Mesendoderm (in vitro differentiated cells): ENCODE data around the gene DRAP1.
A peak's percentile ranks its signal among the peaks of the same experiment; 100 is the strongest.

Experiments used
- DNase-seq: peaks from one replicate; pipeline ENCODE4 v3.0.0; 2013
- H2AK5ac ChIP-seq: 2 replicates; pipeline ENCODE4 v1.6.1; 2013; ENCODE audit warnings: low read length, inconsistent platforms
- H2BK120ac ChIP-seq: 2 replicates; pipeline ENCODE4 v1.6.1; 2013; ENCODE audit warnings: low read depth, mild to moderate bottlenecking, low read length, moderate library complexity, mixed read lengths
- H2BK15ac ChIP-seq: replicated peaks from 2 replicates; pipeline ENCODE4 v1.6.1; 2013; ENCODE audit warnings: low read depth, mild to moderate bottlenecking, moderate library complexity
- H2BK5ac ChIP-seq: 2 replicates; pipeline ENCODE4 v1.6.1; 2013; ENCODE audit warnings: low read length, inconsistent platforms
- H3K18ac ChIP-seq: 2 replicates; pipeline ENCODE4 v1.6.1; 2013; ENCODE audit warnings: mild to moderate bottlenecking, low read length, mixed read lengths
- H3K23ac ChIP-seq: one replicate; pipeline ENCODE4 v1.6.1; 2013; ENCODE audit warnings: low read length
- H3K27ac ChIP-seq: 2 replicates; pipeline ENCODE4 v1.5.1; 2013; ENCODE audit warnings: low read depth, mild to moderate bottlenecking, inconsistent platforms, low read length, moderate library complexity
- H3K27me3 ChIP-seq: 2 replicates; pipeline ENCODE4 v1.6.1; 2013; ENCODE audit warnings: low read length, control low read depth, mild to moderate bottlenecking, inconsistent platforms; ENCODE audit not compliant: insufficient read depth, poor library complexity
- H3K36me3 ChIP-seq: 2 replicates; pipeline ENCODE4 v1.6.1; 2013; ENCODE audit warnings: low read length, inconsistent platforms; ENCODE audit not compliant: control insufficient read depth, insufficient read depth
- H3K4ac ChIP-seq: one replicate; pipeline ENCODE4 v1.6.1; 2013; ENCODE audit warnings: low read depth, mild to moderate bottlenecking, low read length, moderate library complexity
- H3K4me1 ChIP-seq: 2 replicates; pipeline ENCODE4 v1.6.1; 2013; ENCODE audit warnings: low read depth, low read length, inconsistent platforms; ENCODE audit not compliant: control insufficient read depth
- H3K4me2 ChIP-seq: 2 replicates; pipeline ENCODE4 v1.6.1; 2013; ENCODE audit warnings: low read length
- H3K4me3 ChIP-seq: 2 replicates; pipeline ENCODE4 v1.5.1; 2013; ENCODE audit warnings: mild to moderate bottlenecking, low read length
- H3K56ac ChIP-seq: one replicate; pipeline ENCODE4 v1.6.1; 2013; ENCODE audit warnings: low read length
- H3K79me1 ChIP-seq: 2 replicates; pipeline ENCODE4 v1.6.1; 2013; ENCODE audit warnings: low read length, inconsistent platforms
- H3K79me2 ChIP-seq: 2 replicates; pipeline ENCODE4 v1.6.1; 2013; ENCODE audit warnings: mild to moderate bottlenecking, low read length; ENCODE audit not compliant: control insufficient read depth, insufficient read depth
- H3K9ac ChIP-seq: 2 replicates; pipeline ENCODE4 v1.6.1; 2013; ENCODE audit warnings: low read length, inconsistent platforms
- H4K5ac ChIP-seq: one replicate; pipeline ENCODE4 v1.6.1; 2013; ENCODE audit warnings: low read length
- H4K8ac ChIP-seq: one replicate; pipeline ENCODE4 v1.6.1; 2013; ENCODE audit warnings: low read depth, mild to moderate bottlenecking, control low read depth, low read length, moderate library complexity
- WGBS: extraction: QIAGEN DNeasy Blood & Tissue Kit; methylation state at CpG from one replicate; pipeline ENCODE4 v1.1.7; 2013; ENCODE audit warnings: low lambda C conversion rate, missing lambda C conversion rate; ENCODE audit not compliant: insufficient coverage; ENCODE audit errors: extremely low coverage; 5-methylcytosine and 5-hydroxymethylcytosine counted together

DRAP1 gene

GRCh38 chr11:65958774-65959420 lies 39.7 kb downstream of the DRAP1 start:
- Histone ChIP-seq H3K9ac (no peak overlapping the region), H3K4me2 (no peak overlapping the region), H3K23ac (no peak overlapping the region), H2AK5ac (no peak overlapping the region), H3K36me3 (no peaks in the 10 kb centered on the region), H4K8ac (no peak overlapping the region), H4K5ac (no peak overlapping the region), H3K18ac (no peak overlapping the region), H3K27me3 (no peaks in the 10 kb centered on the region), H3K56ac (peak overlapping the region; percentile 10), H2BK15ac (no peak overlapping the region), H3K79me2 (peaks cover 15% of the 10 kb centered on the region), H2BK5ac (no peak overlapping the region), H2BK120ac (no peak overlapping the region), H3K4me3 (no peak overlapping the region), H3K27ac (no peak overlapping the region), H3K79me1 (peaks cover 14% of the 10 kb centered on the region), H3K4me1 (peaks cover 6% of the 10 kb centered on the region), H3K4ac (no peak overlapping the region)
- WGBS: no CpG with 5 or more reads among the region's 17 CpGs
- DNase-seq: no peak

GRCh38 chr11:65960824-65961266 lies 41.6 kb downstream of the DRAP1 start:
- peaks cover 19% of the 10 kb centered on the region for H3K79me2 ChIP-seq
- H2AK5ac ChIP-seq: no peak overlapping the region
- H3K56ac ChIP-seq: peak overlapping the region; percentile 99
- no peak overlapping the region for H4K5ac ChIP-seq
- H3K27me3 ChIP-seq: no peaks in the 10 kb centered on the region
- H3K4me1 ChIP-seq: peaks cover 6% of the 10 kb centered on the region
- H4K8ac ChIP-seq: peak overlapping the region; percentile 95
- peaks cover 4% of the 10 kb centered on the region for H3K36me3 ChIP-seq
- peak overlapping the region; percentile 74 for H3K4me3 ChIP-seq
- H3K18ac ChIP-seq: no peak overlapping the region
- H3K27ac ChIP-seq: peak overlapping the region; percentile 83
- peak overlapping the region; percentile 85 for H3K4me2 ChIP-seq
- H3K4ac ChIP-seq: peak overlapping the region; percentile 6
- no peak overlapping the region for H2BK5ac ChIP-seq
- no CpG with 5 or more reads among the region's 16 CpGs for WGBS
- H2BK120ac ChIP-seq: no peak overlapping the region
- DNase-seq: no peak
- no peak overlapping the region for H3K23ac ChIP-seq
- H3K9ac ChIP-seq: peak overlapping the region; percentile 97
- peaks cover 20% of the 10 kb centered on the region for H3K79me1 ChIP-seq
- H2BK15ac ChIP-seq: no peak overlapping the region

GRCh38 chr11:65961267-65962140 lies 42.3 kb downstream of the DRAP1 start, which contains the start of gene SART1:
SART1 (plus strand) TSS chr11:65961734; CDS start chr11:65961781, 47 bp downstream.
- no CpG with 5 or more reads among the region's 97 CpGs for WGBS

GRCh38 chr11:65962141-65962564 lies 42.9 kb downstream of the DRAP1 start:
- Histone ChIP-seq H2BK5ac (no peak overlapping the region), H3K4me1 (peaks cover 6% of the 10 kb centered on the region), H3K9ac (peak overlapping the region; percentile 97), H3K18ac (no peak overlapping the region), H3K4me3 (peak overlapping the region; percentile 94), H3K27ac (no peak overlapping the region), H2AK5ac (no peak overlapping the region), H2BK120ac (no peak overlapping the region), H3K36me3 (peaks cover 9% of the 10 kb centered on the region), H3K4ac (no peak overlapping the region), H3K23ac (no peak overlapping the region), H3K79me1 (peaks cover 20% of the 10 kb centered on the region), H4K5ac (no peak overlapping the region), H3K27me3 (no peaks in the 10 kb centered on the region), H3K79me2 (peaks cover 19% of the 10 kb centered on the region), H2BK15ac (no peak overlapping the region), H3K56ac (peak overlapping the region; percentile 96), H4K8ac (no peak overlapping the region), H3K4me2 (peak overlapping the region; percentile 79)
- WGBS: no CpG with 5 or more reads among the region's 13 CpGs
- no peak for DNase-seq

More at GRCh38 chr11:65961267-65962140, 42.3 kb downstream of the DRAP1 start, which contains the start of gene SART1:
- H2BK15ac ChIP-seq: no peak within 1 kb of the TSS
- H2BK5ac ChIP-seq: peak within 1 kb of the TSS; percentile 54
- H3K79me2 ChIP-seq: peaks cover 19% of the 10 kb centered on the region
- no peaks in the 10 kb centered on the region for H3K27me3 ChIP-seq
- H3K4me1 ChIP-seq: peaks cover 6% of the 10 kb centered on the region
- H3K27ac ChIP-seq: peak within 1 kb of the TSS; percentile 83
- peak within 1 kb of the TSS; percentile 97 for H3K9ac ChIP-seq
- H3K4me2 ChIP-seq: peak within 1 kb of the TSS; percentile 85
- peak within 1 kb of the TSS; percentile 99 for H3K56ac ChIP-seq
- H3K23ac ChIP-seq: no peak within 1 kb of the TSS
- H3K18ac ChIP-seq: peak within 1 kb of the TSS; percentile 35
- peaks cover 9% of the 10 kb centered on the region for H3K36me3 ChIP-seq
- no peak within 1 kb of the TSS for H2AK5ac ChIP-seq
- H4K8ac ChIP-seq: peak within 1 kb of the TSS; percentile 95
- H3K79me1 ChIP-seq: peaks cover 20% of the 10 kb centered on the region
- H3K4me3 ChIP-seq: peak within 1 kb of the TSS; percentile 94
- H2BK120ac ChIP-seq: no peak within 1 kb of the TSS
- peak within 1 kb of the TSS; percentile 59 for H4K5ac ChIP-seq
- peak within 1 kb of the TSS; percentile 6 for H3K4ac ChIP-seq
- DNase-seq: peak; percentile 99

- DNase-seq: no peak
- Histone ChIP-seq H3K4me2 (no peak overlapping the region), H3K4ac (no peak overlapping the region), H3K27me3 (no peaks in the 10 kb centered on the region), H3K27ac (no peak overlapping the region), H3K79me1 (peaks cover 22% of the 10 kb centered on the region), H3K56ac (no peak overlapping the region), H3K9ac (no peak overlapping the region), H3K18ac (no peak overlapping the region), H3K36me3 (peaks cover 13% of the 10 kb centered on the region), H4K5ac (no peak overlapping the region), H2BK120ac (no peak overlapping the region), H2AK5ac (no peak overlapping the region), H3K4me1 (peaks cover 6% of the 10 kb centered on the region), H3K4me3 (no peak overlapping the region), H2BK5ac (no peak overlapping the region), H2BK15ac (no peak overlapping the region), H3K23ac (no peak overlapping the region), H3K79me2 (peaks cover 19% of the 10 kb centered on the region), H4K8ac (no peak overlapping the region)
- WGBS: no CpG with 5 or more reads among the region's 10 CpGs
Measured at GRCh38 chr11:65964906-65965305, 45.7 kb downstream of the DRAP1 start.
